HG03521 (cell line): Measurements from ENCODE around the gene ART4.

Source experiments
- ATAC-seq: cut with Tn5 transposase; IDR thresholded peaks from one replicate; pipeline ENCODE4 v1.9.1; 2021; ENCODE audit warnings: mild to moderate bottlenecking, moderate library complexity; ENCODE audit not compliant: unreplicated experiment

ART4 gene

DNA sequence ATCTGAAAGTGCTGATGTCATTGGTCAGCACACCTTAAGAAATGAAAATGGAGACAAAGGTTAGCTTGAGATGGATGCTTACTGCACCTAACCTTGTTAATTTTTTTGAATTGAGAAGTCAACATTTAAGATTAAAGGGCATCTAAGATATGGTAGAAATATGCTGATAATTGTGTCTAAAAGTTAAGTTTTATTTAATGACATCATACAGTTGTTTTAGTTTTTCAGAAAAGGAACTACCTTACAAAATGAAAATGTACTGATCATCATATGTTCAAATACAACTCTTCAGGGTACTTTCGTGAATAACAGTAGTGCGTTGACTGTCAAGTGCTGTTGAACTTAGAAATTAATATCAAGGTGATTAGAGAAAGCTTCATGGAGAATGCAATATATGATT lies 31.8 kb downstream of the ART4 start:
- ATAC-seq, result no peak

DNA sequence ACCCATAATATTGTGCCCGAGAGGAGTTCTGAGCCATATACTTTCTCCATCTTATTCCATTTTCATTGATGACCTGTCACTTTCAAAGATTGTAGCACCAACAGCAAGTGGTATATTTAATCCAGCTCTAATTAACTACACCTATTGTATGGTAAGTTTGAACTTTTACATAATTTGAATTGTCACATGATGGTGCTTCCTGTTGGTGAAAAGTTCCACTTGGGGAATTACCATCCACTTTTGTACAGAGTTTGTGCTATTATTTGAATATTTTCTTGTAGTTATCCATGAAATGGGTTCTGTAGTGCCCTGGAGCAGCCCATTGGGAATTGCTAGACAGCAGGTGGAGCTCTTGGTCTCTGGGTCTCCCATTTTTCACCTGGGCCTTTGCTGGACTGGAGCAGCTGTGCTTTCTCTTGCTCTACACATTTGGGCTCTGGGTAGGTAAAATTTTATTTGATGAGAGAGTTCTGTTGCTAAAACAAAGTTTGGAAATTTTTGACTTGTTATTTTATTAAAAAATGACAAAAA lies 32.3 kb downstream of the ART4 start:
- ATAC-seq, result no peak

DNA sequence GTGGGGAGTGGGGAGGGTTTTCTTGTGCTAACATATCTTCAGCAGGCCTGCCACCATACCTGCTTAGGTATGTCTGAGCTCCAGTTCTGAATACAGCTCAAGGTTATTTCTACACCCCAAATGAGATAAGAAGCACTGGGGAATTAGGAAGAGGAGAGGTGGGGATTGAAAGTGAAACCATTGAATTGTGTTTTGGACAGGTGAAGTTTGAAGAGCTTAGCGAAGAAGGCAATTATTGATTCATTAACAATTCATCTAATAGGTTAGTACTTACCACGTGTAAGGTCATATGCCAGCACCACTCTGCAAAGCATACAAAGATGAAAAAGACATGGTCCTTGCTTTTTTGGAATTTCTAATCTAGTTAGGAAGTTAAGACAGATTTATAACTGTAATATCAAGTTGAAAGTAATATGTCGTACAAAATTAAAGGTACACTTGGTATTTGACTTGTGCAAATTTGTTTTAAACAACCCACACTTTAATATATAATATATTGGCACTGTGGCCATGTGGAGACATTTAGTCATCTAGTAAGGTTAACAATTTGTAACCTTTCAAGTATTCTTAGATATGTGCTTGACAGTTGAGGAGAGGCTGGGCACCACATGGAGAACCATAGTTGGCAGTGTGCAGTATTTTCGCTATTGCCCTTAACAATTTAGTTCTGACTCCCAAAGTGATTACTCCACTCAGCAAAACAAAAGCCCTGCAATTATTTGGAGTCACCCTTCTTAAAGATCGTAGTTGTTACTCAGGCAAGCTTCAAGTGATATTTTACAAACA lies 33.0 kb downstream of the ART4 start:
- ATAC-seq, result no peak

DNA sequence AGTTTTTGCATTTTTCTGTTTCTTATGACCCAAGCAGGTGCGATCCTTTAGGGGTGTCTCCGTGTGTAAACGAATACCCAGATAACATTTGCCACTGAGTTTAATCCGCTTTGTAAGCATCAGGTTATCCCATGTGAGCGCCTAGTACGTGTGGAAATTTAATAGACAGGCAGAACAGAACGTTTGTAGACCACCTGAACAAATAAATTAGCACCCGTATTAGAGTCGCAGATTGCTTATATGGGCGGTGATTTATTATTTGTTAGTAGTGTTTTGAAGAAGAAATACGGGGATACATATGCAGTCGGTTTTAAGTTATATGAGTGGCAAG lies 39.5 kb downstream of the ART4 start:
- ATAC-seq, result peak; percentile 3

DNA sequence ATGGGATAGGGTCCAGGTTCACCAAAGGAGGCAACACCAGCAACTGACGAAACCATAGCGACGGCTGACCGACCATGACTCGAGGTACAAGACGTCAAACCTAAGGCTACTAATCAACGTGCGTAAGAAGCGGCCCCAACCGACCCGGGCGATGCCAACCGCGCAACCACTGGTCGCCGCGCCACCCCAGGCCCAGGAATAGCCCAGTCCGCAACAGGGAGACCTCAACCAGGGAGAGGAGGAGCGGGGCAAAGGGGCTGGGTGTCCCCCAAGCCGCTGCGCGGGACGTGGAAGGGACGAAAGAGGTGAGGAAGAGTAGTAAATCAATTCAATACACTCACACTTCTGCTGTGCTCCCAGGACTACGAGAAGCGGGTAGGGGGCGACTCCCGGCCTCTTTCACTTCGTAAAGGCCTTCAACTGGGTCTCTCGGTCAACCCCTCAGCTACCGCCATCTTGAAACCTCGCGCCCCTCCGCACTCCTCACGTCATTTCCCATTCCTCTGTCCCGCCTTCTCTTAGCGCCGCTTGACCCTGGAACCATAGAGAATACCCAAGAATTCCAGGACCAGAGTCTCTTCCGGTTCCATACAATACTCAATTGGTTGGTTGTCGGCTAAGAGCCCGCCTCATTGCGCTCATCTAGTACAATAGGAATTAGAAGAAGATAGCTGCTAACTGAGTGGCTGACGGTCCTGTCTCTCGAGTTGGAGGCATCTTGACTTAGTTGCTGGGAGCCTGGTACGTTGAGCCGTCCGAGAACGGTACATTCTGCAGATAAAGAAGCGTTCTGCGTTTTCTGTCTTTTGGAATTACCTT lies 40.1 kb downstream of the ART4 start, which contains the start of the genes C12orf60 and WBP11:
TSS of gene C12orf60 (plus strand) at position 660 of the 819 bp plus-strand sequence. CDS start 19,266 bp downstream, outside the sequence.
TSS of gene WBP11 (minus strand) at position 468 of the 819 bp plus-strand sequence. CDS start 2,095 bp downstream, outside the sequence.
- ATAC-seq, result peak; percentile 98

DNA sequence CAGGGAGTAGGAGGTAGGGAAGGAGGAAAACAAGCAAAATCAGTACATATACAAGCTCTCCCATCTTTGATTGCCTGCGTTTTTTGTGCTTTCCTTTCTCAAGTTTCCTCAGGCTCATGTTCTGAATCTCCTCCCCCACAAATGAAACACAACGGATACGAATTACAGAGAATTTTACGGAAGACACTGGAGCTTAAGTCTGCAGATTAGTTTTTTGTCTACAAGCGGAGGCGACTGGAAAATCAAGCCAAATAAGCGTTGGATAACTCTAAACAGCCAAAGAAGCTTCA lies 40.7 kb downstream of the ART4 start:
- no peak for ATAC-seq

DNA sequence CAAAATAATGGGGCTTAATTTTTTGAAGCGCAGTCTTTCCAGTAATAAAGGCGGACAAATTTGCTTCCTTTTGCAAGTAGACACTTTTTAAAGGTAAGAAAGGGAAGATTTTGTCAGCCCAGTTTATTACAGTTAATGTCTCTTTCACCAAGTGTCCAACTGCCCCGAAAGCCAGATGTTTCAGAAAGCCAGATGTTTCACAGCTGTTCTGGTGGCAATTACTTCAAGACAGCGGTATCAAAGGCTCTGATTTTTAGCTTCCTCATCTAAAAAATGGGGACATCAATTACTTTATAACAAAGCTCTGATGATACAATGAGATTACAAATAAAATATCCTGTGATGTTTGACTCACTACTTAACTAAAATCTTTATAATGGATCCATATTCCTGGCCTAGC lies 41.1 kb downstream of the ART4 start:
- no peak for ATAC-seq

DNA sequence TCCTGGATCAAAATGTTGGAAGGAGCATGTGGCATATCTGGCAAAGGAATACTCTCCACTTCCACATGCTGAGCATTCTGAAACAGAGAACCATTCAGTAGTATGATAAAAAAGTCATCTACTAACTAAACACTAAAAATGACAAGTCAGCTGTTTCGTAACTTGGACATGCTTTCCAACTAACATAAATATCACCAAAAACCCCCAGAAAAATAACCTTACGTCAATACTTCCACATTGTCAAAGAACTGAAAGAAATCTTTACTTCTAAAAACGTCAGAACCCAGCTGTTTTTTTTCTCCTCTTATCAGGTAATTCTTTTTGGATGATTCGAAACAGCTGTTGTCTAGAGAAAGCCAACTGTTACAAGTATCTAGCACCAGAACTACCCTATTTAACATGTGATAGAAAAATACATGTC lies 48.3 kb downstream of the ART4 start:
- no peak for ATAC-seq

DNA sequence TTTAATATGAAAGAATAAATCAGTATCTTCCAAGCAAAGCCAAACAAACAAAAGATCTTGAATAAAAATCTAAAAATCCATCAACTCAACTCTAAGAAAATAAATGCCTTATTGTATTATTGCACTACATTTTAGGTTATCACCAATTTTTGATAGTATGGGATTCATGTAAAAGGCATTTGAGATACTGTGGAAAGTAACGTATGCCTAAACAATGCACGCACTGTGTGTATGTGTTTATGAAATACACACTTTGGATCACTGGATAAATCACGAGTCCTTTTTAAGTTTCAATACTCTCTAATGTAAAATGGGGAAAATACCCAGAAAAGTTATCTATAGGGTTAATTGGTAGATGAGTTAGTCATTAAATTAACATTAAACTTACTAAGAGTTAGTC lies 57.8 kb downstream of the ART4 start:
- no peak for ATAC-seq

DNA sequence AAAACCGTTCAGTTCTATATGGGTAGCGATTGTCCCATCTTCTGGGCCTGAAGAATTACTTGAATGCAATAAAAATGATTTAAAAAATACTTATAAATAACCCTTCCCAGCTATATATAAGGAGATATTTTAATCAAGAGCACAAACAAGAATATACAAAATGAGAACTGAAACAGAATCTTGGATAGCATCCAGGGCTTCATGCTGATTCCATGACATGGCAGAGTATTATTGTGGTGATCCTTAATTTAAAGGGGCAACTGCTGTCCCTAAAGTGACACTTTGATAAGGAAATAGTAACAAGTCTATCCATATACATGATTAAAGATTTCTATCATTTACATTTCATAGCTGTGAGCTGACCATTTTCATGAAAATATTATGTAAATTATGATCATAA lies 58.9 kb downstream of the ART4 start:
- no peak for ATAC-seq

DNA sequence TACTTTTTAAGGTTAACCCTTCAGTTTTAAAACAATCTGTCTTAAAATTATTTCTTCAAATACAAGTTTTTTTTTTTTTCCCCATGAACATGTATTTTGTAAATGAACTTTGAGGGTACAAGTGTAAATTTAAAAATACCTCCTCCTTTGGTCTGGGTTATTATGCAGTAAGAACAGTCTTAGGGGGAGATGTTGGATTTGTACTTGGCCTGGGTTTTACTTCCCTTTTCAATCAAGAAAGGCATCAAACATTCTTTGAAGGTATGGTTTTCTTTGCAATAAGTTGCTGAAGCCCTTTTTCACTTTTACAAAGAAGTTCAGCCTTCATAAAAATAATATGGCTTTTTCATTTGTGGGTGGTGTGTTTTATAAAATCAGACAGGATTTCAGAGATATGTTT lies 60.6 kb downstream of the ART4 start:
- no peak for ATAC-seq

DNA sequence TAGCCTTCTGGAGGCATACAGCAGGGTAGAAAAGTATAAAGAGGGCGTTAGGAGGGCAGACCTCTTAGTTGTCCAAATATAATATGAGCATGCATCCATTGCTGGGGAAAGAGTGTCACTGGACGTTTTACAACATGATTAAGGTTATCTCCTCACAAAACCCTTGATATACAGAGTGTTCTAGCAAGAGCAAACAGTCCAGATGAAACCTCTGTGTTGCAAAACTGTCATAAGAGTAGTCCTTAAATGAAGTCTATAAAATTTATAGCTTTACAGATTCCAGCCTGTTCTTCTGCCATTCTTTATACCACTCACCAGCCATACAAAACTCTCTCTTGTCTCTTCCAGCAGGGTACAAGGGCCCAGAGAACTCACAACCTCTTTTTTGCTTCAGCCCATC lies 61.8 kb downstream of the ART4 start:
- ATAC-seq, result no peak

DNA sequence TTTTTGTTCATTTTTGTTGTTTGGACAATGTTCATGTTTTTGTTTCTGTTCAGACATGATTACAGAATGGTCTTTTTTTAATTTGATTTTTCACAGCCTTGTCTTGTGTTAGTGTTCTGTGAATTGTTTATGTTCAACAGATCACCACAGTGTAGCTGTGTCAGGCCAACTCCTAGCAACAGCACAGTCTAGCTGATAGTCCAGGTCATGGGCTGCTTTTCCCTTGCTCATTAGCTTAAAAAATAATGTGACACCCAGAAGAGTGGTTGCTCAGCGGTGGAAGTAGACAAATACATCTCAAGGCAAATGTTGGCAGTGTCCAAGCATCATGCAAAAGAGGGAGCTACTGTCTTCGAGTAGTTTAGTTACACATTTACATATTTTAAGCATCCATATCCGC lies 62.5 kb downstream of the ART4 start:
- no peak for ATAC-seq

DNA sequence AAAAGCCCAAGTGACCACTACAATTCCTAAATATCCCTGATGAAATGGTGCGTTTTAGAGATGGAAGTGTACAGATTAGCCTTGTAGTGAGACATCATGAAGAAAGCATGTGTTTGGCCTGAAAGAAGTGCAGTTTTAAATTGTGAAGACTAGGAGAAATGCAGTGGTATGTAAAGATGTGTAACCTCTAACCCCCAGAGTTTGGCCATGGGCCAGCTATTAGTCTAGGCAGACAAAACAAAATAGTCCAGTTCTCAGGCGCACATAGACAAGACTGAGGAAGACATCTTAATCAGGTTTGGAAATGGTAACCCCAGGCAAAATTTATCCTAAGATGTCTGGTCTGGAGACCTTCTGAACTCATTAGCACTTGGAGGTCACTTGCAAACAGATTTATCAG lies 63.5 kb downstream of the ART4 start:
- no peak for ATAC-seq

DNA sequence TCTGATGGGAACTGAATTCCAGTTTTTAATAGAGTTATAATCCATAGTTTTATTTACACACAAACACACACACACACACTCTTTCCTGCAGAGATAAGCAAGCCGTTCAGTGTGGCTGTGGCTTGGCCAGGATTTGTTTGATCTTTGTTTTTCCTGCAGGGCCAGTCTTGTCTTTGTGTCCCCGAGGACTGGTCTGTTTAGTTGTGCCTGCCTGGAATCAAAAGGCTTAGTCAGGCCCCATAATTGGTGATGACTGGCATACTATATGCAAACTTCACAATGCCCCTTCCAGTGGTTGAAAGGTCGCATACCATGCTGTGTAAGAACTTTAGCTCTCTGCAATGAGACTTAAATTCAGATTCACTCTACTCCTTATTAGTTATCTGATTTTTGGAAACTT lies 66.1 kb downstream of the ART4 start:
- ATAC-seq, result no peak

DNA sequence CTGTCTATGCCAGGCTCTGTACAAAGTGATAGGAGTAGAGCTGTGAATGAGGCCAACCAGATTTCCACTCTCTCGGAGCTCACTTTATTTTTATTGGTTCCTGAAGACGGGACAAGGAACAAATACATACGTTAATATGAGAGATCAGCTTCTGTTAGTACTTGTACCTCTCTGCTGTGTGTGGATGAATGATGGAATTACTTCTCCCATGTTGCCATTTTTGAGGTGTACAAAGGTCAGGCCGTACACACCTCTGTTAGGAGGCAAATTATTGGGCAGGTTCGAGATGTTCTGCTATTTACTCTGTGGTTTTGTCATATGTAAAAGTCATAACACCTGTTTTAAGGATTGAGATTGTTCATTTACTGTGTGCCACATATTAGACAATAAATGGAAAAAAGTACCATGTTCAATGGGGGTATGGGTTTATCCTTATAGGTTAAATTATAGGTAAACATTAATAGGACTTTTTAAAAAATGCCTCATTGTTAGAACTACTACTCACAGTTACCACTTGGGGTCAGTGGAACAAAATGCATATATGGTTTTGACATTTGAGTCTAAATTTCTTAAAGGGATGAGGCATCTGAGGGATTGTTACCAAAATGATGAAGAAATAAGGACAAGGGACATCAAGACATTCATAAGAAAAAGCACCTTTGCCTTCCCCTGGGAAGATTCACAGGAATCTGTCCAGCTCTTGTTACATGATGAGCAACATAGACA lies 66.9 kb downstream of the ART4 start:
- ATAC-seq, result no peak

DNA sequence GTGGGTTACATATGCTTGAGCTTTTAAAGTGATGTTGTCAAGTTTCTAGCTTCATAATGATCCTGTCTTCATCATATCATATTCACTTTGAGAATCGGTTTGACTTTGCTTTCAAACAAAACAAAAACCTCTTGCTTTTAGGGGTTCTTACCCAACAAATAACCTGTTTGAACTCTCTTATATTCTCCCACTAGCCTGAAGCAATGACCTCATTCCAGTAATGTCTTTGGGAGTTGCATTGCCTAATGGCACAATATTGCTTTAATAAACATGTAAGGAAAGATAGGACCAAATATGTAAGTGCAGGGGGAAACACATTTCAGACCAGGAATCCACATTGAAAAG lies 67.7 kb downstream of the ART4 start:
- no peak for ATAC-seq
